ENCODE data around the gene IGFL3.
"Not testable (repeated sequence)": the region's sequence is repeated elsewhere in the genome, so short reads cannot be mapped to it uniquely, and the experiment has no call there.

IGFL3 gene

GRCh38 chr19:46124638-46125115, at the start of gene IGFL3:
TSS of gene IGFL3 (minus strand) at chr19:46124688. CDS start at chr19:46124649, 39 bp downstream.
- peak in 1 of 56 donors; percentile 29 for DNase-seq

GRCh38 chr19:46173886-46174480, 49.5 kb upstream of the IGFL3 start:
- no peak for DNase-seq

GRCh38 chr19:46162731-46163130, 38.2 kb upstream of the IGFL3 start:
- DNase-seq: no peak

- not testable (repeated sequence) for DNase-seq
Measured at GRCh38 chr19:46161642-46162257, 37.3 kb upstream of the IGFL3 start.

- no peak for DNase-seq
Measured at GRCh38 chr19:46160233-46160775, 35.8 kb upstream of the IGFL3 start.

- no peak for DNase-seq
Measured at GRCh38 chr19:46159418-46160232, 35.1 kb upstream of the IGFL3 start.

- DNase-seq: no peak
Measured at GRCh38 chr19:46155237-46155636, 30.7 kb upstream of the IGFL3 start.

- no peak for DNase-seq
Measured at GRCh38 chr19:46150606-46151005, 26.1 kb upstream of the IGFL3 start.

- no peak for DNase-seq
Measured at GRCh38 chr19:46147791-46148288, 23.4 kb upstream of the IGFL3 start, which contains the start of gene IGFL2. TSS of gene IGFL2 (plus strand) at chr19:46148238. CDS start at chr19:46148279, 41 bp downstream.

- no peak for DNase-seq
Measured at GRCh38 chr19:46147166-46147740, 22.8 kb upstream of the IGFL3 start.

GRCh38 chr19:46144756-46145155, 20.3 kb upstream of the IGFL3 start:
- no peak for DNase-seq

GRCh38 chr19:46142294-46142693, 17.8 kb upstream of the IGFL3 start:
- DNase-seq: no peak

- DNase-seq: no peak
Measured at GRCh38 chr19:46141421-46141820, 16.9 kb upstream of the IGFL3 start.

- no peak for DNase-seq
Measured at GRCh38 chr19:46137915-46138473, 13.5 kb upstream of the IGFL3 start.

GRCh38 chr19:46134527-46134926, 10.0 kb upstream of the IGFL3 start:
- DNase-seq: no peak

GRCh38 chr19:46133777-46134241, 9.3 kb upstream of the IGFL3 start:
- DNase-seq: no peak

GRCh38 chr19:46133101-46133627, 8.7 kb upstream of the IGFL3 start:
- DNase-seq: peak in 9 of 56 donors; percentile 2 to 54 (median 16)

- DNase-seq: no peak
Measured at GRCh38 chr19:46132508-46133100, 8.1 kb upstream of the IGFL3 start.

- no peak for DNase-seq
Measured at GRCh38 chr19:46131485-46132143, 7.1 kb upstream of the IGFL3 start.
